ENCODE results near the gene CES2.

DNA sequence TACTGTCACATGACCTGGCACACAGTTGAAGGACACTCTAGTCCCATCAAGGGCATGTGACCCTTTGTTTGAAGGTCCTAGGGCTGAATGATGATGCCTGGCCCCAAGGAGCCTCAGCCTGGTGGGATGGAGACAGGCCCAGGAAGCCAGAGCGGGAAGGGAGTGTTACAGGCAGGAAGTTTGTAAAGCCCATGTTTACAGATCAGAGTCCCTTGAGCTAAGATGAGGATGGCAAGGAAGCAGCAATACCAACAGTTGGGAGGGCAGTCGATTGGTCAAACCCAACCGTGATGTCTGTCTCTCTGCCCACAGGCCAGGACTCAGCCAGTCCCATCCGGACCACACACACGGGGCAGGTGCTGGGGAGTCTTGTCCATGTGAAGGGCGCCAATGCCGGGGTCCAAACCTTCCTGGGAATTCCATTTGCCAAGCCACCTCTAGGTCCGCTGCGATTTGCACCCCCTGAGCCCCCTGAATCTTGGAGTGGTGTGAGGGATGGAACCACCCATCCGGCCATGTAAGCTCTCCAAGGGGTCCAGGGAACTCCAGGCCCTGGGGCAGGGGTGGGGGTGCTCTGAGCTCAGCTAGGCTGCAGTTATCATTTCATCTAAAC, 2.5 kb downstream of the CES2 start:
- TF ChIP-seq, protein P1, sequence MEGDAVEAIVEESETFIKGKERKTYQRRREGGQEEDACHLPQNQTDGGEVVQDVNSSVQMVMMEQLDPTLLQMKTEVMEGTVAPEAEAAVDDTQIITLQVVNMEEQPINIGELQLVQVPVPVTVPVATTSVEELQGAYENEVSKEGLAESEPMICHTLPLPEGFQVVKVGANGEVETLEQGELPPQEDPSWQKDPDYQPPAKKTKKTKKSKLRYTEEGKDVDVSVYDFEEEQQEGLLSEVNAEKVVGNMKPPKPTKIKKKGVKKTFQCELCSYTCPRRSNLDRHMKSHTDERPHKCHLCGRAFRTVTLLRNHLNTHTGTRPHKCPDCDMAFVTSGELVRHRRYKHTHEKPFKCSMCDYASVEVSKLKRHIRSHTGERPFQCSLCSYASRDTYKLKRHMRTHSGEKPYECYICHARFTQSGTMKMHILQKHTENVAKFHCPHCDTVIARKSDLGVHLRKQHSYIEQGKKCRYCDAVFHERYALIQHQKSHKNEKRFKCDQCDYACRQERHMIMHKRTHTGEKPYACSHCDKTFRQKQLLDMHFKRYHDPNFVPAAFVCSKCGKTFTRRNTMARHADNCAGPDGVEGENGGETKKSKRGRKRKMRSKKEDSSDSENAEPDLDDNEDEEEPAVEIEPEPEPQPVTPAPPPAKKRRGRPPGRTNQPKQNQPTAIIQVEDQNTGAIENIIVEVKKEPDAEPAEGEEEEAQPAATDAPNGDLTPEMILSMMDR (IDR thresholded peaks at IDR 0.05), result no peak
- TF ChIP-seq POLR2A (IDR thresholded peaks at IDR 0.05), result no peak
